ENCODE measurements around the gene FSTL1. TPM values are rescaled to one million over a fixed set of nuclear protein-coding genes. Genes with fewer than 3 reads are reported as not detected.
A peak's percentile ranks its signal among the peaks of the same experiment; 100 is the strongest.
"Not testable (repeated sequence)": the region's sequence is repeated elsewhere in the genome, so short reads cannot be mapped to it uniquely, and the experiment has no call there.

Gene FSTL1
- total RNA-seq, 1 donor from 2014 or later = 799 TPM

DNA sequence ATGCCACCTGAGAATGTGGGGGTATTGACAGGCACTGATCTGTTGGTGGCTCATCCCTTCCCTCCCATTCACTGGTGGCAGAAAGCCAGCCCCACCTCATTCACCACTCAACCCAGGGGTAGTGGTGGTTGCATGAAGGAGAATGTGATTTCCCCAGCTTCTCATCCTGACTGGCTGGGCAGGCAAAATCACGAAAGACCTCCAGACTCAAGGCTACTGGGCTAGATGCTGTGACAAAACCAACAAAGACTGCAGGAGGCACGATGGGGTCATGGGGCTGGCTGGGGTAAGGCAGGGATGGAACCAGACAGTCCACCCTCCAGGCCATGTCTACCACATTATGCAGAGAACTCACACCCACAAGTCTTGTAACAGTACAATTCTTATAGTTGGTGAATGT is 33.9 kb downstream of the FSTL1 start:
- no peak for DNase-seq

GRCh38 chr3:120415756-120416155 is 35.0 kb downstream of the FSTL1 start:
- DNase-seq = no peak

GRCh38 chr3:120410541-120410940 is 40.3 kb downstream of the FSTL1 start:
- peak; percentile 66 for DNase-seq

- DNase-seq = no peak
These were observed 40.7 kb downstream of the FSTL1 start for GRCh38 chr3:120410116-120410515.

GRCh38 chr3:120407508-120408287 is 43.1 kb downstream of the FSTL1 start:
- no peak for DNase-seq

DNA sequence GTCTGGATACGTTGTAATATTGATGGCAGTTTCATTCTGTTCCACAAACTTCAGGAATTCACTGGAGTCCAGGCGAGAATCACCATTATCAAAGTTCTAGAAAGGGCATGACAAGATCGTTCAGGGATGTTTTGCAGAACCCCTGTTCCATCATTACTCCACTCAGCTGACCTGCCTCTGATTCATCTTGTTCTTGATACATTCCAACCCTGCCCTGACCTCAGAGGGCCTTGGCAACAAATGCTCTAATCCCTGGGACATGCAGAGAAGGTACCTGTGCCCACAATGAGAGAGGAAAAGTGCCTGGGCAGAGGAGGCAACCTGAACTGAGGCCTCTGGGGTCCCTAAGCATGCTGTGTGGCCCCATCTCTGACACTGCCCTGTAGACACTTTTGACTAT is 45.9 kb downstream of the FSTL1 start:
- no peak for DNase-seq

DNA sequence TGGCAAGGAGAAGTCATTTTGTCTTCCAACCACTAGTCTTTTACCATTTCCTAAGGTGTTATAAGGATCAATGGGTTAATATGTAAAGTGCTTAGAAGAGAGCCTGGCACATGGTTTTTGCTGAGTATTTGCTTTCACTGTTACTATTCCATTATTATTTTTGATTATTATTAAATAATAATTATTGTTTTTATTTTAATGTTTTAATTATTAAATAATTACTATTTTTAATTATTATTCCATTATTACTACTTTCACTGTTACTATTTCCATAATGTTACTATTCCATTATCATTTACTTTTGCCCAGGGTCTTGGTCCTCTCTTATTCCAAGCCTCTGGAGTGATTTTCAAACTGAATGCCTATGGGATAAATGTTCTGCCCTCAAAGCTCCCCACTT is 48.5 kb downstream of the FSTL1 start:
- no peak for DNase-seq

GRCh38 chr3:120399372-120399771 is 51.4 kb downstream of the FSTL1 start:
- DNase-seq = no peak

GRCh38 chr3:120396469-120396868 is 54.3 kb downstream of the FSTL1 start:
- DNase-seq = no peak

DNA sequence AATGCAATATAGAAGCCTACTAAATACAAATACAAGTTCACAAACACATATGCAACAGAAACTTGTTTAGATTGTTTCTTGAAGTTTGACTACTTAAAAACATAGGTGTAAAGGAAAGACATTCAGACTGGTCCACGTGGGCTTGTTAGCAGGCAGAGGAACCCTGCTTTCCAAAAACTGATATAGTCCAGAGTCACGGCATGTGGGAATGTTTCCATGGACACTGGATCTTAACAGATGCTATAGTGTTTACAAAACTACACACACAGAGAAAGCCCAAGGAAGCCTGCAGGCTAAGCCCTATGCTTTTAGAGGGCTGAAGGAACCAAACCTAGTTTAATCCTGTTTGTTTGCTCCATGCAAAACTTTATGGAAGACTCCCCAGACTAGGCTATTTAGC is 56.4 kb downstream of the FSTL1 start:
- DNase-seq = peak; percentile 51

GRCh38 chr3:120393761-120394160 is 57.0 kb downstream of the FSTL1 start:
- no peak for DNase-seq

GRCh38 chr3:120393243-120393642 is 57.5 kb downstream of the FSTL1 start:
- DNase-seq = no peak

DNA sequence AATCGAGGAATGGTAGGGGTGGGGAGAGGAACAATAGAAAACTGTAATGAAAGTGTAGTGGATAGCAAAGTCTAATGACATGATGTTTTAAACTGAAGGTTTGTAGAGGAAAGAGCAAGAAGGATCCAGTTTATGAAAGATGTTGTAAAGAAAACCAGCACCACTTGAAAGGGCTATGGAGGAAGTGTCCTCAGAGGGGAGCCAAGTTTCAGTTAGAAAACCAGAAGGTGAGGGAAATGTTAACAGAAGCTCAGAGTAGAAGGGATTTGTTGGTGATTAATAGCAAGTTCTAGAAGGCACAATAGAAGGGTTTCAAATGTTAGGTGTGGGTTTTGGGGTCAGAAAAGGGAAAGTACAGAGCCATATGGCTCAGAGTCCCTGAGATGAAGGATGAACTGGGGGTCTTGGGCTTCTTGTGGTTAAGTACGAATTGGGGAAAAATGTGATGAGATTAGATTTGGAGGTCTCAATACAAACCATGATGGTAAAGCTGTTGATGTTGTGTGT is 67.8 kb downstream of the FSTL1 start:
- no peak for DNase-seq

DNA sequence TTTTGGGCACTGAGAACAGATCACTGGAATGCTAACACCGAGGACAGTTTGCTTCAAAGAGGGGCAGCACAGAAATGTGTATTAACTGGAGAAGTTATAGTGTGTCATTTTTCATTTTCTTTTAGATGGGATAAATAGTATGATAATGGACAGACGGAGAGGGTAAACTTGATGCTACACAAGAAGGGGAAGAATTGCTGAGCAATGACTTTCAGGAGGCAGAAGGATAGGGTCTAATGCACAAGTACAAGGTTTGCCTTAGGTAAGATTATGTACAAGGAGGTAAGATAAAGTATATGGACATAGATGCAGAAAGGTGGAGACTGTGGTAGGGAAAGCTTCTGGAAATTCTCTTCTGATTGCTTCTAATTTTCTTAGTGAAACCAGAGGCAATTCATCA is 69.3 kb downstream of the FSTL1 start:
- DNase-seq = no peak

- DNase-seq = not testable (repeated sequence)
These were observed 72.8 kb downstream of the FSTL1 start for GRCh38 chr3:120377948-120378347.

- no peak for DNase-seq
These were observed 80.3 kb downstream of the FSTL1 start for GRCh38 chr3:120370463-120370862.

DNA sequence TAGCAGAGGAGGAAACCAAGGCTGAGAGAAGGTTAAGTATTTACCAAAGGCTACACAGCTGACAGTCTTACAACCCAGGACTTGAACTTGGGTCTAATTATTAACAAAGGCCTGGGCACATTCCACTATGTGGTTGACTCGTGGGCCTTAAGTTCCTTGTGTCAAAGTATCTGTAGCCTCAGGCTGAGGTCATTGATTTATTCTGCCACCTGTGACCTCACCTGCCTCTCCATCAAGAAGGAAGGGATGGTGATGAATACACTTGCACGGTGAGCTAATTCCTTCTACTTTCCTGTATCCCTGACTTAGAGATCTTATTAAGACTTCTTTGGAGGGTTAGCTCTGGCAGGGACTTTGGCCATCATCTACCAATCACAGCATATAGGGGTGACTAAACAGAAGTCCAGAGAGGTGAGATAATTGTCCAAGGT is 81.7 kb downstream of the FSTL1 start:
- DNase-seq = no peak

- no peak for DNase-seq
These were observed 82.6 kb downstream of the FSTL1 start for GRCh38 chr3:120368172-120368571.

DNA sequence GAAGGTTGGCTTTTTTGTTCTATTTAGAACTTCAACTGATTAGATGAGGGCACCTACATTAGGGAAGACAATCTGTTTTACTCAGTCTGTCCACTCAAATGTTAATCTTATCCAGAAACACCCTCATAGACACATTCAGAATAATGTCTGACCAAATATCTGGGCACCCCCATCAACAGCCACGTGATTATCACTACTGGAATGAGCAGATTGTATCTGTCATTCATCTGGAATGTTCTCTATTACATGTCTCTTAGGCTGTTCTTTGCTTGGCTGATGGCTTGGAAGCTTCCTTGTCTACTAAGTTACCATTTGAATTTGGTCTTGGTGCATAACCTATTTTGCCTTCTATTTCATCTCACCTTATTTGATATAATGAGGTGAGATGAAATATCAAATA is 86.0 kb downstream of the FSTL1 start:
- no peak for DNase-seq

GRCh38 chr3:120364101-120364500 is 86.7 kb downstream of the FSTL1 start:
- no peak for DNase-seq

DNA sequence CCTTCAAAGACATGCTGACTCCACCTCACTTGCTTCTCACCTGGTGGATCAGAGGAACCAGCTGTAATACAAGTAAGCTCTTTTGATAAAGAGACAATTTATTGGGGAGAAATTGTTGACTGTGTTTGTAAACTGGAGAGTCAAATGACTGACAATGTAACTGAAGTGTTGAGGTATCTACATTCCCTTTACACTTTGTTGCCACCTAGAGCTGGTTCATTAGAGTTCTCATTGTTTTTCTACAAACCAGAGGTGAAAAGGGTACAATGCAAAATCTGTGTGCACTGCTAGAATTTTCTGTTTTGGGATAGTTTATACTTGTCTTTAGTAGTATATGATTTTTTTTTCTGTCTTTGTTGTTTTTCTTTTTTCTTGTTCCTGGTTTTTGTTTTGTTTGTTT is 93.0 kb downstream of the FSTL1 start:
- no peak for DNase-seq

GRCh38 chr3:120355486-120355885 is 95.3 kb downstream of the FSTL1 start:
- no peak for DNase-seq

DNA sequence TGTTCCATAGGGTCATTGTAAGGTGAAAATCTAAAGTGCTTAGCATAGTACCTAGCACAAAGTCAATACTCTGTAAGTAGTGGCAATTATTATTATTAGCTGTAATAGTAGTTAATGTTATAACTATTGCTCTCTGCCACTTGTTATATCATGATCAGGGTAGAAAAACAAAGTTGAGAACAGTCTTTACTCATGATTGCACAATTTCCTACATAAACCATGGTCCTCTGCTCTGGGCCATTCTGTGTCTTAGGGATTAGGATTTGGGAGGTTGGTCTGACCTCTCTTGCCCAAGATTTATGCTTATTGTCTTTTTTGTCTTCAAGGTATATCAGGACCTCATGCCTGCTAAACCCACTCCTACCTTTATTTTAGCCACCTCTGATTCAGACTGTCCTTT is 97.3 kb downstream of the FSTL1 start:
- DNase-seq = no peak

DNA sequence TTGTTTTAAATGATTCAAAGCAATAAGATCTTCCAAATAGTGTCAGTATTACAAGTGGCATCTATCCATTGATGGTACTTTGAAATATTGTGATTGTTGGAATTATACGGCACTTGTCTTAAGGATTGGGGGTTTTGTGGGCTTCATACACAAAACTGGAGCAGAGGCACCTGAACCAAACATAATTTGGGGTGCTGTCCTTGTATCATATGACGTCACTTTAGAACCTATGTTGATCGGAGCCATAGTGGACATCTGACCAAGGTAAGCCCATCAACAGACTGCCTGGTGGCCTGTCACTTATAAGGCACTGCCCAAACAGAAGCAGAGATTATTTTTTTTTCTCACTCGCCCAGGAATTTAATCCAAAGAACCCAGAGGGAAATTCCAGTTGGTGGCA is 98.8 kb downstream of the FSTL1 start:
- DNase-seq = no peak
